ENCODE data around the gene CFAP141.
"Not testable (repeated sequence)": the region's sequence is repeated elsewhere in the genome, so short reads cannot be mapped to it uniquely, and the experiment has no call there.

Gene CFAP141

GRCh38 chr1:154206196-154206595 is at the start of gene CFAP141:
CFAP141 (minus strand) TSS chr1:154206333; CDS start chr1:154206307, 26 bp downstream.
- peak; percentile 80 to 91 for ATAC-seq

- no peak for ATAC-seq
Measured at GRCh38 chr1:154253671-154254070, 47.5 kb upstream of the CFAP141 start.

GRCh38 chr1:154241703-154242351 is 35.7 kb upstream of the CFAP141 start:
- ATAC-seq, result peak in 1 of 2 donors; percentile 30

GRCh38 chr1:154240294-154240833 is 34.2 kb upstream of the CFAP141 start:
- ATAC-seq, result peak in 1 of 2 donors; percentile 25

- ATAC-seq, result no peak
Measured at GRCh38 chr1:154239491-154239890, 33.4 kb upstream of the CFAP141 start.

- no peak for ATAC-seq
Measured at GRCh38 chr1:154237880-154238506, 31.9 kb upstream of the CFAP141 start.

- no peak for ATAC-seq
Measured at GRCh38 chr1:154237435-154237834, 31.3 kb upstream of the CFAP141 start.

GRCh38 chr1:154236855-154237254 is 30.7 kb upstream of the CFAP141 start:
- ATAC-seq, result no peak

- not testable (repeated sequence) for ATAC-seq
Measured at GRCh38 chr1:154233127-154233526, 27.0 kb upstream of the CFAP141 start.

GRCh38 chr1:154231112-154231511 is 25.0 kb upstream of the CFAP141 start:
- not testable (repeated sequence) for ATAC-seq

GRCh38 chr1:154225370-154225769 is 19.2 kb upstream of the CFAP141 start:
- ATAC-seq, result no peak

GRCh38 chr1:154223621-154224020 is 17.5 kb upstream of the CFAP141 start:
- no peak for ATAC-seq

- no peak for ATAC-seq
Measured at GRCh38 chr1:154222918-154223317, 16.8 kb upstream of the CFAP141 start.

- no peak for ATAC-seq
Measured at GRCh38 chr1:154222518-154222917, 16.4 kb upstream of the CFAP141 start.

- peak; percentile 18 to 31 for ATAC-seq
Measured at GRCh38 chr1:154221278-154222001, 15.3 kb upstream of the CFAP141 start.

GRCh38 chr1:154220970-154221277 is 14.8 kb upstream of the CFAP141 start:
- no peak for ATAC-seq

GRCh38 chr1:154220071-154220969 is 14.2 kb upstream of the CFAP141 start, which contains the start of gene UBAP2L:
UBAP2L (plus strand) TSS chr1:154220955; CDS start chr1:154225124, 4,169 bp downstream.
- ATAC-seq, result peak; percentile 91

GRCh38 chr1:154219541-154219940 is 13.4 kb upstream of the CFAP141 start:
- no peak for ATAC-seq

GRCh38 chr1:154218545-154218944 is 12.4 kb upstream of the CFAP141 start:
- no peak for ATAC-seq

GRCh38 chr1:154213274-154213673 is 7.1 kb upstream of the CFAP141 start:
- peak; percentile 96 to 97 for ATAC-seq

GRCh38 chr1:154212083-154212482 is 6.0 kb upstream of the CFAP141 start:
- ATAC-seq, result no peak

- ATAC-seq, result no peak
Measured at GRCh38 chr1:154208677-154209388, 2.7 kb upstream of the CFAP141 start.
